GM12878 (cell line): ENCODE data around the gene DPY30.

Experiments
- CTCF ChIP-seq, 3 experiments: IDR thresholded peaks in 2 of 3; conservative IDR thresholded peaks in 1 of 3; 2 replicates each; pipeline ENCODE4 v1.5.1; 2011; ENCODE audit warnings: low read depth in 3 of 3, low read length in 3 of 3, mild to moderate bottlenecking in 3 of 3, control low read depth in 2 of 3, moderate library complexity in 2 of 3, inconsistent platforms in 1 of 3, mixed read lengths in 1 of 3; ENCODE audit not compliant: control insufficient read depth in 2 of 3, insufficient read depth in 1 of 3; ENCODE audit errors: extremely low read depth in 1 of 3
- EP300 ChIP-seq, 2 experiments: fragments of 150-350 bp in 1 of 2; IDR thresholded peaks; 2 replicates each; pipeline ENCODE4 v1.6.1; 2011 to 2012; ENCODE audit warnings: low read depth in 2 of 2, low read length in 2 of 2, borderline replicate concordance in 1 of 2, improper control_type of control experiment in 1 of 2, inconsistent platforms in 1 of 2; ENCODE audit not compliant: control insufficient read depth in 1 of 2
- GABPA ChIP-seq: IDR thresholded peaks from 2 replicates; pipeline ENCODE4 v1.6.1; 2014; ENCODE audit warnings: antibody characterized with exemption, low read depth, mild to moderate bottlenecking, inconsistent platforms
- LARP7 ChIP-seq: fragments of 450-650 bp; IDR thresholded peaks from 2 replicates; pipeline ENCODE4 v1.6.1; 2017; ENCODE audit warnings: mild to moderate bottlenecking
- NRF1 ChIP-seq: conservative IDR thresholded peaks from 2 replicates; pipeline ENCODE4 v1.6.1; 2011; ENCODE audit warnings: mild to moderate bottlenecking, low read depth, low read length, improper control_type of control experiment
- POLR2AphosphoS5 ChIP-seq: IDR thresholded peaks from 2 replicates; pipeline ENCODE4 v1.6.1; 2011; ENCODE audit warnings: mild to moderate bottlenecking, low read length, inconsistent platforms
- RELA ChIP-seq: fragments of 450-650 bp; IDR thresholded peaks from 2 replicates; pipeline ENCODE4 v1.8.0; 2014; ENCODE audit warnings: borderline replicate concordance; ENCODE audit not compliant: partially characterized antibody
- YBX1 ChIP-seq: fragments of 450-650 bp; IDR thresholded peaks from 2 replicates; pipeline ENCODE4 v1.6.1; 2016; ENCODE audit warnings: antibody characterized with exemption

DNA sequence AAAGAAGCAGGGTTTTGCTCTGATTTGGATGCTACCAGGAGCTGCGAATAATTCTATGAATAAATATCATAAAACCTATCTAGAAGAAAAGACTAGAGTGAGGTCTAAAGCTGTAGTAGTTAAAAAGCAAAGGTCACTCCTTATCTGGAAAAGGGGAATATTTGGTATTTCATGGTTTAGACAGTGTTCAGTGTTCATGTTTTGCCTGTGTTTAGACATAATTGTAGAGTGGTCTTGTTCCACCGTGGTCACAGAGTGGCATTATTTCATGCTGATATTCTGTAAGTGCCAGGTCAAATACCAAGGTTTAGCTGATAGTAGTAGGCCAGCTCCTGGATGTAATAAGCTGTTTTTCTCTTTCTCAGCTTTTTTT, 34.5 kb upstream of the DPY30 start:
- TF ChIP-seq RELA: no peak
- TF ChIP-seq EP300 (IDR thresholded peaks at IDR 0.05; ENCODE audit: borderline replicate concordance in 1 of 2, control insufficient read depth in 1 of 2, low read depth in 2 of 2, low read length in 2 of 2): no peak
- TF ChIP-seq GABPA: no peak
- TF ChIP-seq CTCF (IDR thresholded peaks at IDR 0.05 in 2 of 3, conservative IDR thresholded peaks at IDR 0.05 in 1 of 3; ENCODE audit: control insufficient read depth in 2 of 3, extremely low read depth in 1 of 3, insufficient read depth in 1 of 3, low read depth in 3 of 3, low read length in 3 of 3): no peak
- no peak for TF ChIP-seq LARP7
- TF ChIP-seq NRF1: no peak
- no peak for TF ChIP-seq POLR2AphosphoS5
- TF ChIP-seq YBX1: no peak
